Epidermal melanocyte (primary cell): ENCODE data around the gene MARCHF9.
A peak's percentile ranks its signal among the peaks of the same experiment; 100 is the strongest.

Source experiments
- DNase-seq: peaks from one replicate; pipeline ENCODE4 v3.0.0; 2011; ENCODE audit warnings: low spot score; ENCODE audit not compliant: insufficient read length

Gene MARCHF9

GRCh38 chr12:57737467-57738460 is 17.1 kb upstream of the MARCHF9 start:
- no peak for DNase-seq

- DNase-seq: no peak
These were observed 16.2 kb upstream of the MARCHF9 start, which contains the start of gene AGAP2 for GRCh38 chr12:57738661-57739237. AGAP2 (minus strand) TSS chr12:57738742; CDS start chr12:57738246, 496 bp downstream.

- no peak for DNase-seq
These were observed 15.5 kb upstream of the MARCHF9 start for GRCh38 chr12:57739387-57739786.

- DNase-seq: no peak
These were observed 14.9 kb upstream of the MARCHF9 start for GRCh38 chr12:57739914-57740538.

- no peak for DNase-seq
These were observed 14.1 kb upstream of the MARCHF9 start for GRCh38 chr12:57740656-57741412.

GRCh38 chr12:57741413-57741789 is 13.5 kb upstream of the MARCHF9 start:
- no peak for DNase-seq

GRCh38 chr12:57741844-57742738 is 12.8 kb upstream of the MARCHF9 start:
- no peak for DNase-seq

- DNase-seq: no peak
These were observed 11.1 kb upstream of the MARCHF9 start for GRCh38 chr12:57743769-57744168.

GRCh38 chr12:57744194-57744776 is 10.6 kb upstream of the MARCHF9 start:
- DNase-seq: peak; percentile 84

GRCh38 chr12:57744777-57745484 is 10.0 kb upstream of the MARCHF9 start, which contains the start of gene TSPAN31:
TSPAN31 (plus strand) TSS chr12:57745039; CDS start chr12:57745155, 116 bp downstream.
- peak; percentile 91 for DNase-seq

GRCh38 chr12:57745485-57745881 is 9.4 kb upstream of the MARCHF9 start:
- no peak for DNase-seq

GRCh38 chr12:57746025-57746424 is 8.9 kb upstream of the MARCHF9 start:
- DNase-seq: no peak

GRCh38 chr12:57749061-57749460 is 5.8 kb upstream of the MARCHF9 start:
- no peak for DNase-seq

GRCh38 chr12:57750561-57751431 is 4.1 kb upstream of the MARCHF9 start:
- no peak for DNase-seq

- no peak for DNase-seq
These were observed 3.5 kb upstream of the MARCHF9 start for GRCh38 chr12:57751432-57751787.

GRCh38 chr12:57751788-57752667 is 2.9 kb upstream of the MARCHF9 start, which contains the start of gene CDK4:
CDK4 (minus strand) TSS chr12:57752310; CDS start chr12:57751717, 593 bp downstream.
- DNase-seq: peak; percentile 100

- DNase-seq: no peak
These were observed 2.3 kb upstream of the MARCHF9 start for GRCh38 chr12:57752668-57753000.
